ENCODE results near the gene CLEC2D.
"Not testable (repeated sequence)": the region's sequence is repeated elsewhere in the genome, so short reads cannot be mapped to it uniquely, and the experiment has no call there.

Gene CLEC2D

GRCh38 chr12:9701380-9702154, 32.1 kb downstream of the CLEC2D start:
- DNase-seq, result no peak

GRCh38 chr12:9702255-9702654, 32.7 kb downstream of the CLEC2D start:
- no peak for DNase-seq

- not testable (repeated sequence) for DNase-seq
Observed at GRCh38 chr12:9704561-9704960, 35.0 kb downstream of the CLEC2D start.

- no peak for DNase-seq
Observed at GRCh38 chr12:9706086-9706685, 36.7 kb downstream of the CLEC2D start.

- DNase-seq, result no peak
Observed at GRCh38 chr12:9707356-9707755, 37.8 kb downstream of the CLEC2D start.

- no peak for DNase-seq
Observed at GRCh38 chr12:9707864-9708808, 38.6 kb downstream of the CLEC2D start.

GRCh38 chr12:9708853-9709252, 39.3 kb downstream of the CLEC2D start:
- no peak for DNase-seq

- DNase-seq, result no peak
Observed at GRCh38 chr12:9710584-9711375, 41.3 kb downstream of the CLEC2D start.

GRCh38 chr12:9711664-9712063, 42.2 kb downstream of the CLEC2D start:
- no peak for DNase-seq

- not testable (repeated sequence) for DNase-seq
Observed at GRCh38 chr12:9713032-9713558, 43.6 kb downstream of the CLEC2D start.

GRCh38 chr12:9717070-9717925, 47.8 kb downstream of the CLEC2D start:
- DNase-seq, result no peak

GRCh38 chr12:9718968-9719367, 49.5 kb downstream of the CLEC2D start:
- no peak for DNase-seq

- DNase-seq, result no peak
Observed at GRCh38 chr12:9719790-9720189, 50.3 kb downstream of the CLEC2D start.

- no peak for DNase-seq
Observed at GRCh38 chr12:9721394-9722092, 52.0 kb downstream of the CLEC2D start.

- no peak for DNase-seq
Observed at GRCh38 chr12:9724023-9724422, 54.5 kb downstream of the CLEC2D start.

GRCh38 chr12:9725213-9725870, 55.8 kb downstream of the CLEC2D start:
- no peak for DNase-seq

GRCh38 chr12:9727813-9728212, 58.3 kb downstream of the CLEC2D start:
- DNase-seq, result no peak

- no peak for DNase-seq
Observed at GRCh38 chr12:9729082-9729481, 59.6 kb downstream of the CLEC2D start.

- no peak for DNase-seq
Observed at GRCh38 chr12:9730011-9730410, 60.5 kb downstream of the CLEC2D start.

- no peak for DNase-seq
Observed at GRCh38 chr12:9730591-9730990, 61.1 kb downstream of the CLEC2D start.
